NCI-H1048 (cell line): Measurements from ENCODE around the gene MEF2C.
"Not testable (repeated sequence)": the region's sequence is repeated elsewhere in the genome, so short reads cannot be mapped to it uniquely, and the experiment has no call there.

Experiments
- DNase-seq: peaks from one replicate; lab custom pipeline; 2025; lab: John Stamatoyannopoulos, UW

The MEF2C gene

DNA sequence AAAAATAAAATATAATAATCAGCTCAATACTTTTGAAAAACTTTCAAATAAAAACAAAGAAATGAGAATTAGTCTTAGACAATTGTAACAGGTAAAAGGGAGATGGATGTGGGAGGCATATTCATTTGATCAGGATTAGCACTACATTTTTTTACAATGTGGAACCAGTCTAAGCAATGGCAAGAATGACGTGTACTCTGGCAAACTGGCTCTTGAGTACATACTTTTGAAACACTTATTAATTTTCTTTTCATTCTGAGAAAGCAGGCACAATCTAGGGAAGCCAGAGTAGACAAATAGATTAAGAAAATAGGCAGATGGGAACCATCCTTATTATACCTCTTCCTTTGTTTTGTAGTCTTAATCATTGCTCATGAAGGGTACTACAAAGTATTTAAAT is 79.7 kb downstream of the MEF2C start:
- no peak for DNase-seq

DNA sequence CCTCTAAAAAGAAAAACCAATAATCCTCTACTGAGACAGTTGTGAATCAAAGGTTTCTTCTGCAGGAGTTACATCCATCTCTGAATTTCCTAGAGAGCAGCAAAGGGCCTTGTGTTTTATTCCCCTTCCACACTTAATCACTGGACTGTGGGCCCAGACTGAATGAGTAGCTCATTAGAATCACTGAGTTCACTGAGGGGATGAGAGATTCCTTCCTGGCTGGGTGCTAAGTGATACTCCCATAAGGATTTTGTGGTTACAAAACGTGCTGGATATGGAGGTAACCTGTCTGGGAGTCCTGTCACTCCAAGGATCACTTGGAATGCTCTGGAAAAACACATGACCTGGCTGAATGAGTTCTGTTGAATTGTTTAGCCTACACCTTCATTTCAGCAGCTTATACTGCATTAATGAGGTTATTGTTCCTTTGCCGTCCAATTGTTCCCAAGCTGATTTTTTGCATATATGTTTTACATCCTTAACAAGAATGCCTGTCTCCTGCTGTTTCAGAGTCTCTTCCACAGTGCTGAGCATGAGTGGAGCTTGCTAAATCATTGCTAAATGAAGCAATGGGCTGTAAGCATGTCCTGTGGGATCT is 82.9 kb downstream of the MEF2C start:
- no peak for DNase-seq

DNA sequence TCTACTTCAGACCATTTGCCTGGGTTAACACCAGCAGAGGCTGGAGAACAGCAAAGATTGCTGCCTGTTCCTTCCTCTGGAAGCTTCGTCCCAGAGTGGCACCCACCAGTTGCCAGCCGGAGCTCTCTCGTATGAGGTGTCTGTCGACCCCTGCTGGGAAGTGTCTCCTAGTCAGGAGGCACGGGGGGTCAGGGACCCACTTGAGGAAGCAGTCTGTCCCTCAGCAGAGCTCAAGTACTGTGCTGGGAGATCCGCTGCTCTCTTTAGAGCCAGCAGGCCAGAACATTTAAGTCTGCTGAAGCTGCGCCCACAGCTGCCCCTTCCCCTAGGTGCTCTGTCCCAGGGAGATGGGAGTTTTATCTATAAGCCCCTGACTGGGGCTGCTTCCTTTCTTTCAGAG is 84.1 kb downstream of the MEF2C start:
- DNase-seq = not testable (repeated sequence)

DNA sequence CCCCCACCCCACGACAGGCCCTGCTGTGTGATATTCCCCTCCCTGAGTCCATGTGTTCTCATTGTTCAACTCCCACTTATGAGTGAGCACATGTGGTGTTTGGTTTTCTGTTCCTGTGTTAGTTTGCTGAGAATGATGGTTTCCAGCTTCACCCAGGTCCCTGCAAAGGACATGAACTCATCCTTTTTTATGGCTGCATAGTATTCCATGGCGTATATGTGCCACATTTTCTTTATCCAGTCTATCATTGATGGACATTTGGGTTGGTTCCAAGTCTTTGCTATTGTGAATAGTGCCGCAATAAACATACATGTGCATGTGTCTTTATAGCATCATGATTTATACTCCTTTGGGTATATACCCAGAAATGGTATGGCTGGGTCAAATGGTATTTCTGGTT is 89.2 kb downstream of the MEF2C start:
- DNase-seq = not testable (repeated sequence)

DNA sequence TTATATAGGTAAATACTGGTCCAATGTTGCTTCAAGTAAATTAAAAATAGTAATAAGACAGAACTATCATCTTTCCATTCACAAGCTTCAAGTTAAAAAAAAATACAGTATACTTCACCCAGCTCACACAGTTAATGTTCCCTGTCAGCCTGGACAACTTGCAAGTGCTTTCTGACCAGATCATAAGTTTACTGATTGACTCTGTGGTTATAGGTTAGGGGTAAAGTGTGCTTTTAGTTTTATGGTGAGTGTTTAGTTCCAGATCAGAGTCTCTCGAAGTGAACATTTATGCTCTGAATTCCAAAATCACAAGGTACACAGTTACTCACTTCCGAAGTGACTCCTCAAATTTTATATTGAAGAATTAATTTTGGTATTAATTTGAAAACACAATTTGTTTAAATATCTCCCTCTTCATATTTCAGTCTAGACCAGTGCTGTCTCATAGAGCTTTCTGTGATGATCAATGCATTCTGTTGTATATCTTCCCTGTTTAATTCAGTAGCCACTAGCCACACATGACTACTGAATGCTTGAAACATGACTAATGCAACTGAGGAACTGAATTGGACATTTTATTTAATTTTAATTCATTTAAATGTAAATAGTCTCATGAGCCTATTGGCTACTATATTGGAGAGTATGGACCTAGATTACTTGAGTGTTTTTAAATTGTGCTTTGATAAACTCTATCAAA is 90.7 kb downstream of the MEF2C start:
- DNase-seq = no peak

DNA sequence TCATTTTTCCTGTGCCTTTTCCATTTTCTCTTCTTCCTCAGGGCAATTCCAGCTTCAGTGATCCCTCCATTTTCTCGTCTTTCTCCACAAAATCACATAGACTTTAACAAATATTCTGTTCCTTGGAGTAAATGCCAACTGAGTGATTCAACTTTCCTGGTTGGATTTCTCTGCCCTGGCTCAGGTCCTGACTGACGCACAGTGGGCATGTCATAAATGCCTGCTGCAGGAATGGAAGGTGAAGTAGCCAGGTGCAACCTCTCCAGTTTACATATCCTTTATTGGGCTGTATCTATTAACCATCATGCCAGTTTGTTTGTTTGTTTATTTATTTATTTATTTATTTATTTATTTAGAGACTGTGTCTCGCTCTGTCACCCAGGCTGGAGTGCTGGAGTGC is 95.1 kb downstream of the MEF2C start:
- no peak for DNase-seq

DNA sequence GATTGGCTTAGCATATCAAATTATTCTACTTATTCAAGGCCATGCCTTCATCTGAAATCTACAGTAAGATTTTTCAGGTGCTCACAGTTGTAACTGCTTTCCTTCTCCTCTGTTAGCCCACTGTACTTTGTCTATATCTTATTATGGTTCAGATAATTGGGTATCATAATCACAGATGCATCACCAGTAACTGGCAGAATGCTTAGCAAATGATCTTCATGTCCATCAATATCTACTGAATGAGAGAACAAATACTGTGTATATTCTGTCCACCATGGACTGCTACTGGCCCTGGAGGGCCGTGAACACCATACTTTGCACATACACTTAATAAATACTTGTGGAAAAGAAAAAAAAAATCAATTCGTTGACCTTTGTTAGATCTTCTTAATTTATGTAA is 96.2 kb downstream of the MEF2C start:
- DNase-seq = no peak

DNA sequence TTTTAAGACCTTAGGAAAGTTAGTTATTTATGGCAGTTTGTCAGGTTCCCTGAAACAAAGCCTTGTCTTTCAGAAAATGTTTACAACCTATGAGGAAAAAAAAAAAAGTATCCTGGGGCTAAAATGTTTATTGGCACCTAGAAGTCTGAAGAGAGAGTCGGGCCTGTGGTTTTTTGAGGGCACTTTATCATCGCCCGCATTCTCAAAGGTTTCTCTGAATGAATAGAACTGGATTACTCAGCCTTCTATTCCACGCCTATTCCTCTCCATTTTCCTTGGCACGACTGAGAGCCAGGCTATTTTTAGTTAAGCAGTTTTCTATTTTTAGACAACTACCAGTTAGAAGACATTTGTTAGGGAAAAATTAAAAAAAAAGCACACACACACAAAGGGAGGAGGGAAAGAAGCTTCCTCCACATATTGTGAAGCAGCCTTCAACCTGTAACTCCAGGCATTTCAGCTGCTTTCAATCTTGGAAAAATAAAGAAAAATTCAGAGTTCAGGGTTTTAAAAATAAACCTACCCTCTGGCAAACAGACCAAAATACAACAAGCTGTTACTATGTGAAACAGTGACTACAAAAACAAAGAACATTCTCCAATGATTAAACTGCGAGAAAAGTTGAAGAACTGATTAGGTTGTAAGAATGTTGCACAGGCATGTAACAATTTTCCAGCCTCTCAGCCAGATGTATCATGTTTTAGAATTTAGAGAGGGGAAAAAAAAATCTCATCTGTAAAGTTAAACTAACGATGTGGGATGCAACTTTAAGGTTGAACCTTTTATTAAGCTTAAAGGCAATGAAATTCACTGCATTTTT is 97.0 kb downstream of the MEF2C start:
- DNase-seq = peak; percentile 66

DNA sequence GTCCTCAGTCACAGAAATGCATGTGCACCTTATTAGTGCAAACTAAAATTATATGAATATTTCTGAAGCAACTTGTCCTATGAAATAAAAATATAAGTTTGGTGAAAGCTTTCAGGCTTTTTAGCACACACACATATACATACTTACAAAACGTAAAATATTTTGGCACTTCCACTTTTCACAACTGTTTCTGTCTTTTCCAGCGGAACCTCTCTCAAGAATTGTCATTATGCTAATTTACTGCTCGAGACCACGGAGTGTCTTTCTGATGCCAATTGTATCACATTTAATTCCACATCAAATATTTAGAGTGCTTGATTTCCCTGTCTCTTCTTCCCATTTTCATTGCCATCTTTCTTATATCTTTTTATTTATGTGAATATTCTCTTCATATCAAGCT is 100.4 kb downstream of the MEF2C start:
- DNase-seq = no peak

DNA sequence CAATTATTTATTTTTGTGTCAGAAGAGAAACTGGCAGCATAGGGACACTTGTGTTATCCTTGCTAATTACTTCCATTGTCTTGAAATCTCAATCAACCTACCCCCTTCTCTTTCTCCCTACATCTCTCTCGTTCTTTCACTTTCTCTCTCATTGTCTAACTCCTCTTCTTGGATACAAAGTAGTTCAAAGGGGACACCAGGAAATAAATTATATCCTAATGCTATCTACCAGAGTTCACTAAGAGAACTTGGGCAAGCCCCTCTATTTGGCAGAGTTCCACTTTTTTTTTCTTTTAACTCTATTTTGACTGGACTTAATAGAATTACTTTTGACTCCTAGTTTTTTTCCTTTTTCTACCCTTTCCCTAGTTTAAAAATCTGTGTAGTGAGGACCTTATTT is 102.2 kb downstream of the MEF2C start:
- DNase-seq = no peak

DNA sequence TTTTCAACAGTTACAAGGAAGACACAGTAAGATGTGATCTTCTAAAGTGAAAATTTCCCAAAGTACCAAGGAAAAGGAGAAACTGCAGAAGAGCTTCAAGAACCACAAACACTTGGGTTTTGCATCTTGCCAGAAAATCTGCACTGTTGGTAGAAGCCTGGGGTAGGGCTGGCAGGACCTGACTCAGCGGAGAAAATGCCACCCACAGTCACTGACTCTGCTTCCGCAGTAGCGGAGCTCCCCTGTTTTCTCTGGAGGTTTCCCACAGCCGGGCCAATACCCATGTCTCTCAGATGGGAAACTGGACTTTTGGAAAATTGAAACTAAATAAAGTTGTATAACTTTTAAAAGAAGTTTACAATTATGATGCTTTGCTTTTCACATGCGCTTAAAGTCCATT is 104.2 kb downstream of the MEF2C start:
- DNase-seq = no peak

DNA sequence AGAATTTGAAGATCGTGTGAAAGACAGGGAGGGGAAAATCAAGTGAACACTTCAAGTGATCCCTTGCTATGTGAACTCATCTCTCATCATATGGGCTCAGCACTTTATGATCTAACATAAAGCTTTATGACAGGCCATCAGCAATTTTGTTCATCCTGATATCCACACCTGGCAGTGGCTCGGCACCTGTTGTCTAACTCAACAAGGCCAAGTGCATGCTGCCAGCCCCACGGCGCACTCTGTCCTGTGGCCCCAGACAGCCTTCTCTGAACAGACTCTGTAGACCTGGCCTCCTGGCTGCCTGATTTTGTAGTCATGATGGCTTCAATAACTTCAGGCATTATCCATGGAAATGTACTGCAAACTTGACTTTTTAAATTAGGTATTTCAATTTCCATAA is 106.3 kb downstream of the MEF2C start:
- DNase-seq = no peak

DNA sequence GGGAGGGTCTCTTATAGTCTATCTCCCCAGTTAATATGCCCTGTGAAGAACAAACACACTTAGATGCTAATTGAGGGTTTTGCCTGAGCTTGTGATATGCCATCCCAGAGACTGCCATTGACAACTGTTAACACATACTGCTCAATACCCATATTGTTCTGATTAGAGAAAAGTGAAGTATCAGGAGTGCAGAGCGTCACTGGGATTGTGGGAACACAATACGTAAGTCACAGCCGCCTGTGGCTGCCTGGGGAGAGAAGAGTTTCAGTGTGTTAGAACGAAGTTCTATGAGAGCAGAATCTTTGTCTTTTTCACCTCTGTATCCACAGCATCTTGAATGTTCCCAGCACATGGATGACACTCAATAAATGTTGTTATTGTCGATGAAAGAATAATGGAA is 110.2 kb downstream of the MEF2C start:
- no peak for DNase-seq

DNA sequence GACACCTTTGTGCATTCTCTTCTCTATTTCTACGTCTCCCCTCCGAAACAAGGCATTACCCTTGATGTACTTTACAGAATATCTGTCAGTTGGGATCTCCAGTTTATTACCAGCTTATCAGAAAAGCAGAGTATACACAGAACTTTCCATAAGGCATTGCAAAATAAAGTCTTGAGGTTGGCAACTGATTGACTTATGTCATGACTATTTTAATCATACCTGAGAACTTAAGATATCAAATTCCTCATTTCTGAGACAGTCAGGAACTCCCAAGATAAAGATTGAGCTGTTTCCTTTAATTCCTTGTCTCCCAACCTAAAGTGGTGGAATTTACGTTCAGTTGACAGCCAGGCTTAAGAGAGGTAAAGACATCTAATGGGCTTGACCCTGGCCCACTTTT is 110.9 kb downstream of the MEF2C start:
- no peak for DNase-seq

DNA sequence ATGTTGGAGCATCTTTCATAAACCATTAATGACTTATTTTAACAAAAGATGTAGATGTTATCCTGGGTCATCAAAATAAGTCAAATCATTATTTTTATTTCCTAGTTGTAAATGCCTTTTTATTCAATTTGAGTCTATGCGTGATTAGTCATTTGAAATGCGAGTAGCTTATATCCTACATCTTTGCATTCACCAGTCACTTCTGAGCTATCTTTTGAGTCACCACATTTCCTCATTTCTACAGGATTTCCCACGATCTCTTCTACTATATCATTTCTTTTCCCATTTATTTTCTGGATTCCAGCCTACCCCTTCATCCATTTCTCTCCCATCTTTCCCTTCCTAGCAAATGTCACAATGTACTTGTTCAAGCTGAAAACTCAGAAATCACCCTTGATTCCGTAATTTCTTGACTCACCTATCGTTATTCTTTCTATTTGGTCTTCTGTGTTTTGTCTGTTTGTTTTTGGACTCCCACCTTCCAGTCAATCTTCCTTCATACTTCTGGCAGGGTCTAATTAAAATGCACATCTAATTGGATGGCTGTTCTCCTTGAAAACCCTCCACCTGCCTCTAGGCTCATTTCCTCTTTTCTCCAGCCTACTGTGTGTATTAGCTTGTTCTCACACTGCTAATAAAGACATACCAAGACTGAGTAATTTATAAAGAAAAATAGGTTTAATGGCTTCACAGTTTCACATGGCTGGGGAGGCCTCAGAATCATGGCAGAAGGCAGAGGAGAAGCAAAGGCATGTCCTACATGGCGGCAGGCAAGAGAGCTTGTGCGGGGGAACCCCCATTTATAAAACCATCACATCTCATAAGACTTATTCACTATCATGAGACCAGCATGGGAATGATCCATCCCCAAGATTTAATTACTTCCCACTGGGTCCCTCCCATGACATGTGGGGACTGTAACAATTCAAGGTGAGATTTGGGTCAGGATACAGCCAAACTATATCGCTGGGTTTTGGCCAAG is 112.4 kb downstream of the MEF2C start:
- no peak for DNase-seq

DNA sequence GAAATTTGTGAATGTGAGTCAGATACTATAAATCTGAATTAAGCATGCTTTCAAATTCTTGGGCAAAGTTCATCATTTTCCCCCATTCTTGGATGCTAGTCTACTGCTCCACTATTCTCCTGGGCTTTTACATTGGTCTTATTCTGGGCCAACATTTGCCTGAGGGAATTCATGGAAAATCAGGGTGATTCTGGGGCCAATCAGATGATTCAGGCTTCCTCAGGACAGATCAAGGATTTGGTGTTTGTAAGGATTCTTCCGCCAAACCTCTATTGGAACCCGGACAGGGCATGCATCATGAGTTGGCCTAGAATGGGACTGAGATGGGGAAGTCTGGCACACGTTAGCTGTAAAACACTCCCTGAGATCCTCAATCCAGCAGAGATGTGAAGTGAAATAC is 113.8 kb downstream of the MEF2C start:
- DNase-seq = no peak

DNA sequence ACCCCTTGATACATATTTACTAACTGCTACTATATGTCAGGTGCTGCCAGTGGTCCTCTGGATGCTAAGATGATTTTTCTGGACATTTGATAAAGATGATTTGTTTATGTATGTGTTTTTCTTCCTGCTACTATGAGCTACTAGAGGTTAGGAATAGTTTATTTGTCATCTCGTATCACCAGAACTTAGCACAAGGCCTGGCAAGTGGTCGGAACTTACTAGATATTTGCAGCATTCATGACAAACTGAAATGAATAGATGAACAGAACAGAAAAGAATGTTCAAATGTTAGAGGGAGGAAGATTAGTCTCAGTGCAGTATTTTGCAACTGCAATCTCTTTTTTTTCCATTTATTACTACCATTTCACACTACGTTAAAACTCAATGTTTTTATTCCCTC is 114.6 kb downstream of the MEF2C start:
- DNase-seq = no peak

DNA sequence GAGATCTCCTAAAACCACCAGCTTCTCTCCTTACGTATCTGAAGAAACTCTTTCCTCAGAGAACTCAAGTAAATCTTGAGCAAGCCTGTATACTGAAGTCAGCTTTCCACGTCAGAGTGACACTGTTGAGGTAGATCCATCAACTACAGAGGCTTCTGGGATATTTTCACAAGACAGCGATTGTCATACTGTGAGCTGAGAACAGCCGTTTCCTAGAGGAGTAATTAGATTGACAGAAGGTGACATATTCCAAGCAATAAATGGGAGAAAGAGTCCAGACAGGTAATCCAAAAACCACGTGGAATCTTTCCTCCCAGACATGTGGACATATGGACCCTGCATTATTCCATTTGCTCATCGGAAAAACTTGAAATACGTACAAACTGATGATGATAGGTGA is 117.2 kb downstream of the MEF2C start:
- no peak for DNase-seq

DNA sequence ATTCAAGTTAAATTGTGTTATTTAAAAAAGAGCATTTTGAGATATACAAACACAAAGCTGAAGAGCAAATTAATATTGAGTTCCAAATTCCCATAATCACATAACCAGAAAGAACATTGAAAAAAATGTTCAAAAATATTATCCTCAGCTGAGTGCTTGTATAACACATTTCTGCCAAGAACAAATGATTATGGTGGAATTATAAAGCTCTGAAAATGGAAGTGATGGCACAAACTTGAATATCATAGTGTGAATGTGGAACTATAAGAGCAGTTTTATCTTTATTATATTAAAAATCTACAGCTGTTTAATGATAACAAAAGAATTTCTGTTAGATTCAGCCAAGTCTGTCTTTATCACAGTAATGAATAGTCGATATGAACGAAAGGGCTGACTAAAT is 117.8 kb downstream of the MEF2C start:
- no peak for DNase-seq

DNA sequence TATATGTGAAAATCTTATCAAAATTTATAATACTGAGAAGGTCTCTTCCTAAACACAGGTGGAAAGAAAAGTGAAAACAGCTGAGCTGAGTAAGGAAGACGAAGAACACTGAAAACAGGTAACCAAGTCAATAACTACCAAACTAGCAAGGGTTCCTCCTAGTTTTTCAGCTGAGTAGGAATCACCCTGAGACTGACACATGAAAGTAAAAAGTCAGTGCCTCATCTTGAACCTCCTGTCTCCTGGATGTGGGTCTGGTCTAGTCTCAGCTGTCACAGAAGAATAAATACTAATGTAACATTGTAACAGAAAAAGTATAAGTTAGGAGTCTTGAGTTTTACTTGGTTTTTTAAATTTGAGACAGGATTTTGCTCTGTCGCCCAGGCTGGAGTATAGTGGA is 121.0 kb downstream of the MEF2C start:
- DNase-seq = no peak

DNA sequence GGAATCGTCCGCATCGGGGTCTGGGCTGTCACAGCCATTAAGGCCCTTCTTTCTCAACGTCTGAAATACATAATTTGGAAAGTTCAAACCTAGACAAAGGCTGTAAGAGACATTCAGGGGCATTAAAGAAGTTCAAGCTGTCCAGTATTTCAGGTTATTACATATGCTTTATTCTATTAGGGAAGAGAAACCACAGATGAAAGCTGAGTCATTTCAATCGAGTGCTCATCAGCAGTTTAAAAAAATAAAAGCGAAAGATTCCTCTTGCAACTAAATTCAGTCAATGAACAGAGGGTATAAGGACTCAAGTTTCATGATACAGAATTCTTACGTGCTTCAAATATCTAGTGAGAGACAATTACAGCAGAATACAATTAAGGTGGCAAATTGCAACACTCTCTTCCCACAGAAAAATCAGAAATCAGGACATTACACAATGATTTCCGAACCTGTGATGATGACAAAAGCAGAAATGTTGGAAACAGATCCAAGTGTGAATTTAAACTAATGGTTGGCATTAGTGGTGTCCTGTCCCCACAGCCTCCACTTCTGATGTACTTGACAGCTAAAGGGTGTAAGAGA is 121.6 kb downstream of the MEF2C start:
- DNase-seq = no peak

DNA sequence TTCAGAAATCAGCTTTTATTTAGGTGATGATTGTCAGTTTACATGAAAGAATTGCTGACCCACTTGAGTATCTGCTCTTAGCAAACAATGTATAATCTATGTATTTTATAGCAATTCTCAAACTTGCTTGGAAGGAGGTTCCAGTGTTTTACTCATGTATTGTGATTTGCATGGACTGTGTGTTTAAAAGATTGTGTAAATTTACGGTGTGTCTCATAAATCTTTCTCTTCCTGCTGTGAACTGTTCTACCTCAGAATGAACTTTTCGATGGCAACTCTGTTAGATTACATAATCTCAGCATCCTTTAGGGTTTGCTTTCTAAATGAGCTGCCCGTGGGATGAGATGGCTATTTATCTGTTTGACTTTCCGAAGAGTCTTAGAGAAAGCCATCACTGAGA is 122.5 kb downstream of the MEF2C start:
- DNase-seq = no peak
